Activated gamma-delta T cell (primary cell): ENCODE data around the gene POLR1A.

Source experiments
- DNase-seq: peaks from one replicate; lab custom pipeline; 2025; lab: John Stamatoyannopoulos, UW

POLR1A gene

GRCh38 chr2:86037795-86038192, 67.9 kb downstream of the POLR1A start:
- DNase-seq, result peak; percentile 14

- no peak for DNase-seq
Measured at GRCh38 chr2:86037141-86037794, 68.4 kb downstream of the POLR1A start.

GRCh38 chr2:86036669-86037138, 69.0 kb downstream of the POLR1A start:
- DNase-seq, result no peak

- no peak for DNase-seq
Measured at GRCh38 chr2:86035883-86036668, 69.6 kb downstream of the POLR1A start.

- no peak for DNase-seq
Measured at GRCh38 chr2:86035376-86035882, 70.3 kb downstream of the POLR1A start.

GRCh38 chr2:86033751-86034692, 71.7 kb downstream of the POLR1A start:
- no peak for DNase-seq

GRCh38 chr2:86032861-86033595, 72.7 kb downstream of the POLR1A start:
- DNase-seq, result no peak

GRCh38 chr2:86031606-86032005, 74.1 kb downstream of the POLR1A start:
- DNase-seq, result no peak

- no peak for DNase-seq
Measured at GRCh38 chr2:86031151-86031550, 74.5 kb downstream of the POLR1A start.

GRCh38 chr2:86029873-86030272, 75.8 kb downstream of the POLR1A start:
- no peak for DNase-seq

GRCh38 chr2:86028766-86029381, 76.8 kb downstream of the POLR1A start:
- DNase-seq, result no peak

- DNase-seq, result no peak
Measured at GRCh38 chr2:86027922-86028765, 77.5 kb downstream of the POLR1A start.

GRCh38 chr2:86027196-86027921, 78.3 kb downstream of the POLR1A start:
- no peak for DNase-seq

- DNase-seq, result no peak
Measured at GRCh38 chr2:86026744-86027065, 79.0 kb downstream of the POLR1A start.

- DNase-seq, result no peak
Measured at GRCh38 chr2:86025976-86026743, 79.5 kb downstream of the POLR1A start.

GRCh38 chr2:86025229-86025820, 80.4 kb downstream of the POLR1A start:
- DNase-seq, result no peak

GRCh38 chr2:86023366-86023712, 82.3 kb downstream of the POLR1A start:
- DNase-seq, result no peak

- no peak for DNase-seq
Measured at GRCh38 chr2:86022661-86023365, 82.9 kb downstream of the POLR1A start.
